Measurements from ENCODE around the gene KCNIP4. TPM values are rescaled to one million over a fixed set of nuclear protein-coding genes. Genes with fewer than 3 reads are reported as not detected.

KCNIP4 gene
- total RNA-seq, 2 experiments from 2014 or later, result not detected

DNA sequence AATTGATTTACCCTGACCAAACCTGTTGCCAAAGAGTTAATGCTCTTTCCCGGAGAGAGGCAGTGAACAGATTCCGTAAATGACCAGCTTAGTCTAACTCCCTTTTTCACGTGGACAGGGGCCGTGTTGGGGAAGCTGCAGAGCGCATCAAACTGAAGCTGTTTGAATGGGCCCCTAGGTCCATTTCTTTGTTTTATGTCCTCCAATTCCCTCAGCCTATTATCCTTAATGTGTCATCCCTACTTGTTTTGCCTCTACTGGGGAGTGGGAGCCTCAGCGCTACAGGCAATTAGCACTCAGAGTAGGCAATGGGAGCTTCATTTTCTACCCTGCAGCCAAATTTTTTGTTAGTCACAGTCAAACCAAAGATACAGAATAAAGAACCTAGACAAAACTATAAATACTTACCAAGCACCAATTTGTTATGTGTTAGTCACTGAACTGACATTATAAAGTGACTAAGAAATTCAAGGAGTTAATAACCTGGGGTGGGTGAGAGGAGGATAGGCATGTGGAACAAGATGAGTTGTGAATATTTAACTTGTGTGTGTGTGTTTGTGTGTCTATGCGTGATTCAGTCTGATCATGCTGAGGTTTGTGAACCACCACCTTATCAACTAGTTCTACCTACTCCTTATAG is 830.9 kb downstream of the KCNIP4 start:
- DNase-seq, result no peak
- no peaks in the 10 kb centered on the region for H3K36me3 Mint-ChIP-seq (ENCODE audit: low read depth)
- H3K27ac Mint-ChIP-seq, result no peak overlapping the region
- ChIA-PET POLR2A (no interaction called here), CTCF (no interaction called here)
- H3K4me1 Mint-ChIP-seq, result no peaks in the 10 kb centered on the region
- H3K4me3 Mint-ChIP-seq, result no peak overlapping the region
- no peaks in the 10 kb centered on the region for H3K27me3 Mint-ChIP-seq
- peaks cover 6% of the 10 kb centered on the region for H3K9me3 Mint-ChIP-seq

DNA sequence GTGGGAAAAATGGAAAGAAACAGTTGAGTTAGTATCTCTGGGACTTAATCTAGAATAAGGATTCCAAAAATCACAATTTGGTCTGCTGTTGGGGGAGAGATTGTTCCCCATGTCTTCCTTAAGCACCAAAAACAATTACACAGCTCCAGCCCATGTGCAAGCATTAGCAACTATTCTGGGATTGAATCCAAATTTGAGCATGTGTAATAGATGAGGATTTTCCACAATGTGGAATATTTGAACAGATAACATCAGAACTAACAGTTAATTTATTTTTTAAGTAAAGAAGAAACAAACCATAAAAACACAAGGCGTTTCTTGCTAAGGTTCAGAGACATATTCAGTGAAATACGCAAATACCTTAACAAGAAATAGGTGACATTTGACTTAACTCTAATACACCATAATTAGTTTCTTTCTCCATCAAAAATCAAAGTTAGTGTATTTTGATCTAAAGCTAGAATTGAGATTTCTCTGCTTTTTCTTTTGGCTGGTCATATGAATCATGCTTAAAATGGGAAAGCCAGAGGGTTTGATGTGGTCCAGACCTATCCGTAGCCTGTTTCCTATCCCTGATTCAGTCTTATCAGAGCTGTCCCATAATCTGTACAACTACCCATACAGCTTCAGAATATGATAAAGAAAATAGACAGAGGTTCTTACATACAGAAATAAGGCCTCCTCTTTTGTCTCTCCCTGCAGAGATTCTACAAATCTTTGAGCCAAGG is 834.9 kb downstream of the KCNIP4 start:
- ChIA-PET CTCF (no interaction called here), POLR2A (no interaction called here)
- Mint-ChIP-seq H3K4me1 (no peaks in the 10 kb centered on the region), H3K9me3 (peaks cover 5% of the 10 kb centered on the region), H3K36me3 (ENCODE audit: low read depth) (no peaks in the 10 kb centered on the region), H3K27me3 (no peaks in the 10 kb centered on the region), H3K27ac (no peak overlapping the region), H3K4me3 (no peak overlapping the region)
- no peak for DNase-seq

DNA sequence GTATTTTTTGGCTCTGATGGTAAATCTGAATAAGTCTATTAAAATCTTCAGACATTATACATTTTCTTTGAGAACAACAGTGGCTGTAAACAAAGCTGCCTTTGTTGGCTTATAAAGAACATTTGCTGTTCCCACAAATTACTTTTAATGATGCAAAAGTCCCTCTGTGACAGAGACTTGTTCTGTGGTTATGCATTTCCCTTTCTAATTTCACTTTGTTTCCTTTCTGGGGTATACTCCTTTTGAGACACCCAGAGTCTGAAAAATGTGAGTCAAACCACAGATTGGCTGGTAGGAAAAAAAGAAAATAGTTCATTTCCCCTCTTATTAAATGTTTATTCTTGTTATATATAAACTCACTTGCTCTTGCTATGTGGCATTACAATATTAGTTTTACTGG is 845.9 kb downstream of the KCNIP4 start:
- ChIA-PET CTCF (no interaction called here), POLR2A (no interaction called here)
- DNase-seq, result no peak
- Mint-ChIP-seq H3K4me3 (no peak overlapping the region), H3K4me1 (no peaks in the 10 kb centered on the region), H3K9me3 (peaks cover 2% of the 10 kb centered on the region), H3K27me3 (no peaks in the 10 kb centered on the region), H3K27ac (no peak overlapping the region), H3K36me3 (ENCODE audit: low read depth) (no peaks in the 10 kb centered on the region)

DNA sequence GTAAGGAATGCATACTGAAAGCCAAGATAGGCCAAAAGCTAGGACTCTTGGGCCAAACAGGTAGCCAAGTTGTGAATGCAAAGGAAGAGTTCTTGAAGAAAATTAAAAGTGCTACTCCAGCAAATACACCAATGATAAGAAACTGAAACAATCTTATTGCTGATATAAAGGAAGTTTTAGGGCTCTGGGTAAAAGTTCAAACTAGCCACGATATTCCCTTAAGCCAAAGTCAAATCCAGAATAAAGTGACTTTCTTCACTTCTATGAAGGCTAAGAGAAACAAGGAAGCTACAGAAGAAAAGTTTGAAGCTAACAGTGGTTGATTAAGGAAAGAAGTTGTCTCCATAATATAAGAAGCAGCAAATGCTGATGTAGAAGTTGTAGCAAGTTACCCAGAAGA is 850.7 kb downstream of the KCNIP4 start:
- no peaks in the 10 kb centered on the region for H3K4me1 Mint-ChIP-seq
- peaks cover 2% of the 10 kb centered on the region for H3K9me3 Mint-ChIP-seq
- H3K27me3 Mint-ChIP-seq, result no peaks in the 10 kb centered on the region
- no peak for DNase-seq
- ChIA-PET CTCF (no interaction called here), POLR2A (no interaction called here)
- H3K4me3 Mint-ChIP-seq, result no peak overlapping the region
- no peak overlapping the region for H3K27ac Mint-ChIP-seq
- no peaks in the 10 kb centered on the region for H3K36me3 Mint-ChIP-seq (ENCODE audit: low read depth)

DNA sequence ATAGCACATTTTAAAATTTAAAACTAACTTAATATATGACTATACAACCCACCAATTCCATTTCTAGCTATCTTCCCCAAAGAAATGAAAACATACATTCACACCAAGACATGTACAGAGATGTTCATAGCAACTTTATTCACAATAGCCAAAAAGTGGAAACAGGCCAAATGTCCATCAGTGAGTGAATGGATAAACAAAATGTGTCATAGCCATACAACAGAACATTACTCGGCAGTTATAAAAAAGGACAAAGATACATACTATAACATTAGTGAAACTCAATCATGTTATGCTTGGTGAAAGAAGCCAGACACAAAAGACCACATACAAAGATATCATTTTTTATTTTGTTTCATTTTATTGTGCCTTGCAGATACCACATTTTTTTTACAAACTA is 851.5 kb downstream of the KCNIP4 start:
- H3K4me3 Mint-ChIP-seq, result no peak overlapping the region
- no peaks in the 10 kb centered on the region for H3K27me3 Mint-ChIP-seq
- ChIA-PET POLR2A (no interaction called here), CTCF (no interaction called here)
- H3K27ac Mint-ChIP-seq, result no peak overlapping the region
- no peaks in the 10 kb centered on the region for H3K36me3 Mint-ChIP-seq (ENCODE audit: low read depth)
- DNase-seq, result no peak
- peaks cover 2% of the 10 kb centered on the region for H3K9me3 Mint-ChIP-seq
- no peaks in the 10 kb centered on the region for H3K4me1 Mint-ChIP-seq

DNA sequence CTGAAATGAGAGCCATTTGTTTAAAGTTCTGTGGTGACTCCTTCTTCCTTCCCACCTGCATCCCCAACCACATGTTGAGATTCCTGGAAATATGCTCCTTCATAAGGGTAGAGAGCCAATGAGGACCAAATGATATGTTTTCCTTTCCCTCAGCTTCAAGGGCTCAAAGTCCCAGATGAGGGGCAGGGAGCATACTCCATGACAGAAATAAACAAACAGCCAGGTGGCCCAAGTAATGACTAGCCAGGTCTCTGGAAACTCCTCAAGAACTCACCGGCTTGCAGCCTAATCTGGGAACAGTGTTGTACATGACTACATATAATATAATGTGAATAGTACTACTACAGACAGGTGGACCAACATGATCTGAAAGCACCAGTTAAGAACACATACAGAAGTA is 856.0 kb downstream of the KCNIP4 start:
- Mint-ChIP-seq H3K36me3 (ENCODE audit: low read depth) (no peaks in the 10 kb centered on the region), H3K27me3 (no peaks in the 10 kb centered on the region), H3K4me1 (no peaks in the 10 kb centered on the region), H3K9me3 (peaks cover 6% of the 10 kb centered on the region), H3K27ac (no peak overlapping the region), H3K4me3 (no peak overlapping the region)
- no peak for DNase-seq
- ChIA-PET POLR2A (no interaction called here), CTCF (no interaction called here)

DNA sequence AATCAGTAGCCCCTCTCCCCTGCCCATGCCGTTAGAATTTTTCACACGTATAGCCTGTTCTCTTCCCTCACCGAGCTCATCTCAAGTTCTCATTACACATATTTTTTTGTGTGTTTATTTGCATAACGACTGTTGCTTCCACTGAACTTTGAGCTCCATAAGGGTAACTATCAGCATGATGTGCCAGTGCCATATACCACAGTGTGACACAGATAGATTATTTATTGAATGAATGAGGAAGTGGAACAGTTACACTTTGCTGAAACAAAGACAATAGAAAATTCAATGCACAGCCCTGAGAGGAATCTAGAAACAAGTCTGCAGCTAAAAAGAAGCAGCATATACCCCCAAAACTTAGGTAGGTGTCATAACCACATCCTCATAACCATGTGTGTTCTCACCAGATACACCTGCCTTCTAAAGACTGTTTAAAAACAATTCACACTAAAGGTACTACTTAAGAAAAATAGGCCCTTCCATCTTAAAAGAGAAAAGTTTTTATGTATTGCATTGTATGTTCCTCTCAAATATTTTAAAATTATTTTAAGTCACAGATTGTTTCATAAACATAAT is 858.4 kb downstream of the KCNIP4 start:
- Mint-ChIP-seq H3K27ac (no peak overlapping the region), H3K36me3 (ENCODE audit: low read depth) (no peaks in the 10 kb centered on the region), H3K9me3 (peaks cover 7% of the 10 kb centered on the region), H3K4me1 (no peaks in the 10 kb centered on the region), H3K27me3 (no peaks in the 10 kb centered on the region), H3K4me3 (no peak overlapping the region)
- ChIA-PET POLR2A (no interaction called here), CTCF (no interaction called here)
- no peak for DNase-seq

DNA sequence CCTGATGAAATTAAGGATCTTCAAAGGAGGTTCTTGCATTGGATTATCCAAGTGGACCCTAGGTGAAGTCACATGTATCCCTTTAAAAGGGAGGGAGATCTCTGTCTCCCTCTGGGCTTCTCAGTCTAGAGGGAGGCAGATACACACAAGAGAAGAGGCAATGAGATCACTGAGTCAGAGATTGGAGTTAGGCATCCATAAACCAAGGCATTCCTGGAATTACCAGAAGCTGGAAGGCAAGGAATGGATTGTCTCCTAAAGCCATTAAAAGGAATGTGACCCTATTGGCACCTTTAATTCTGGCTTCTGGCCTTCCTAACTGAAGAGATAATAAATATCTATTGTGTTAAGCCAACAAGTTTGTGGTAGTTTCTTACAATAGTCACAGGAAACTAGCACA is 865.2 kb downstream of the KCNIP4 start:
- Mint-ChIP-seq H3K4me3 (no peak overlapping the region), H3K9me3 (peaks cover 5% of the 10 kb centered on the region), H3K27me3 (no peaks in the 10 kb centered on the region), H3K27ac (no peak overlapping the region), H3K36me3 (ENCODE audit: low read depth) (no peaks in the 10 kb centered on the region), H3K4me1 (no peaks in the 10 kb centered on the region)
- POLR2A ChIA-PET, result no interaction called here
- CTCF ChIA-PET, result no interaction called here
- no peak for DNase-seq

DNA sequence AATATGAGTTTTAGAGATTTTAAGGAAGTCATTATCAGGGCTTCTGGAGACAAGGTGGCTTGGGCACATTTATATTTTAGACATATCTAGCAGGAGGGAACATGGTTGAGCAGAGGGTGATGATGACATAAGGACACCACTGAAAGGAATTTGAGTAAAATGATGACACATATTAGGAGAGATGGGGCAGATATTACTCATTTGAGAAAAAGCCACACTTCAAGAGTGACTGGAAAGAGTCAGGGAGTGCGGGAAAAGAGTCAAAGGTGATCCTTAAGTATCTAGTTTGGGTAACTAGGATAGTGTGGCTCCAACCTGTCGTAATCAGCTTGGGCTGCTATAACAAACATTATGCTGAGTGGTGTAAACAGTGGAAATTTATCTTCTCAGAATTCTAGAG is 870.6 kb downstream of the KCNIP4 start:
- Mint-ChIP-seq H3K9me3 (peaks cover 11% of the 10 kb centered on the region), H3K4me1 (no peaks in the 10 kb centered on the region), H3K27ac (no peak overlapping the region), H3K4me3 (no peak overlapping the region), H3K36me3 (ENCODE audit: low read depth) (no peaks in the 10 kb centered on the region), H3K27me3 (no peaks in the 10 kb centered on the region)
- DNase-seq, result no peak
- POLR2A ChIA-PET, result no interaction called here
- CTCF ChIA-PET, result no interaction called here

DNA sequence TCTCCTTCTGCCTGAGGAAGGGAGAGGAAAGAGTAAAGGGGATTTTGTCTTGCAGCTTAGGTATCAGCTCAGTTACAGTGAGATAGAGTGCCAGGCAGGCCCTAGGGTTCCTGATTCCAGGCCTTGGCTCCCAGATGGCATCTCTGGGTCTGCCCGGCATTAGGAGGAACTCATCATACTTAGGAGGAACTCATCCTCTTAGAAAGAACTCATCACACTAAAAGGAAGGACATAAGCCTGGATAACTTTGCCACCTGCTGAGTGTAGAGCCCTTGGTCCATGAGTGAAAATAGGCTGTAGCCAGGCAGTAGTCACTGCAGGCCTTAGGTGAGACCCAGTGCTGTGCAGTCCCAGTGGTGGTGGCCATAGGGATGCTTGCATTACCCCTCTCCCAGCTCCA is 881.2 kb downstream of the KCNIP4 start:
- Mint-ChIP-seq H3K9me3 (peaks cover 4% of the 10 kb centered on the region), H3K27me3 (no peaks in the 10 kb centered on the region), H3K27ac (no peak overlapping the region), H3K4me1 (no peaks in the 10 kb centered on the region), H3K36me3 (ENCODE audit: low read depth) (no peaks in the 10 kb centered on the region), H3K4me3 (no peak overlapping the region)
- POLR2A ChIA-PET, result no interaction called here
- CTCF ChIA-PET, result no interaction called here
- no peak for DNase-seq

DNA sequence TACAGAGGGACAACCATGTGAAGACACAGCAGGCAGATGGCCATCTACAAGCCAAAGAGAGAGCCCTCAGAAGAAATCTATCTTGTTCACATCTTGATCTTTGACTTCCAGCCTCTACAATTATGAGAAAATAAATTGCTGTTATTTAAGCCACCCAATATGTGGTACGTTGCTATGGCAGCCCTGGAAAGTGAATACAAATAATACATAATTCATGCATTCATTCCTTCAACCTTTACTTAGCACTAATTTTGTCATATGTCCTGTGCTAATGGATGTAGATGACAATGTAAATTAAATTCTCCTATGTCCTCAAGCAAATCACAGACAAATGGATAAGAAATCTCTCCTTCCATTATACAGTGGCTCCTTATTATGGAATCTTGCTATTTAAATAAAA is 886.7 kb downstream of the KCNIP4 start:
- Mint-ChIP-seq H3K4me3 (no peak overlapping the region), H3K36me3 (ENCODE audit: low read depth) (no peaks in the 10 kb centered on the region), H3K27me3 (no peaks in the 10 kb centered on the region), H3K27ac (no peak overlapping the region), H3K9me3 (peaks cover 4% of the 10 kb centered on the region), H3K4me1 (no peaks in the 10 kb centered on the region)
- ChIA-PET CTCF (no interaction called here), POLR2A (no interaction called here)
- no peak for DNase-seq

DNA sequence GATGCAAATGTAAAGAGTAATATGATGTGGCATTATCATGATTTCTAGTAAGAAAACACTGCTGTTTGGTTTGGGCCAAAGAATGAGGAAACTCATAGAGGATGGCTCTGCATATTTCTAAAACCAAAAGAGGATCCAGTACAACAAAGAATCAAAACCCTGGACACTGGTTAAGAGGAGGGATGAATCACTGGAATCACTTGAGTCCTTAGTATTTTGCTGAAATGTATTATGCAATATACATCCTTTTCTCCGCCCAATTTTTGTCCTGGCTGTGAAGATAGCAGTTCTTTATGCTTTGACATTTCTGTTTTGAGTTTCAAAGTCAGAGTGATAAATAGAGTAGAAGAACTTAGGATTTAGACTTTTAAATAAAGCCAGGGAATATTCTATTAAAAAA is 902.4 kb downstream of the KCNIP4 start:
- CTCF ChIA-PET, result no interaction called here
- Mint-ChIP-seq H3K36me3 (ENCODE audit: low read depth) (no peaks in the 10 kb centered on the region), H3K4me3 (no peak overlapping the region), H3K27me3 (no peaks in the 10 kb centered on the region), H3K4me1 (no peaks in the 10 kb centered on the region), H3K9me3 (peaks cover 8% of the 10 kb centered on the region), H3K27ac (no peak overlapping the region)
- POLR2A ChIA-PET, result no interaction called here
- no peak for DNase-seq

DNA sequence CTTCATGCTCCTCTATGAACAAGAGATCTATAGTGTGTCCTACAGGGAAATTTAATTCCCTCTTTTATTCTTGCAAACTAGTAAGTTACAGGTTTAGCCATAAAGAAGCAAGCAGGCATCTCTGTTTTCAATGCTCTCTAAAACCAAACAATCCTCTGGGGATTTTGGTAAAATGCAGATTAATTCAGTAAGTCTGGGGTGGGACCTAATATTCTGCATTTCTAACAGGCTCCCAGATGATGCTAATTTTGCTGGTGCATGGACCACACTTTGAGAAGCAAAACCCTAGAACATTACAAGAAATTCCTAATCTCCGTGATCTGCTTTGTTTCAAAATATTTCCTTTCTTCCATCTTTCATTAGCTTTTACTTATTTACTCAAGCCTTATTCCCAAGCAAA is 903.5 kb downstream of the KCNIP4 start:
- H3K27me3 Mint-ChIP-seq, result no peaks in the 10 kb centered on the region
- no peak overlapping the region for H3K27ac Mint-ChIP-seq
- peaks cover 8% of the 10 kb centered on the region for H3K9me3 Mint-ChIP-seq
- H3K4me1 Mint-ChIP-seq, result no peaks in the 10 kb centered on the region
- H3K36me3 Mint-ChIP-seq (ENCODE audit: low read depth), result no peaks in the 10 kb centered on the region
- ChIA-PET POLR2A (no interaction called here), CTCF (no interaction called here)
- H3K4me3 Mint-ChIP-seq, result no peak overlapping the region
- DNase-seq, result no peak

DNA sequence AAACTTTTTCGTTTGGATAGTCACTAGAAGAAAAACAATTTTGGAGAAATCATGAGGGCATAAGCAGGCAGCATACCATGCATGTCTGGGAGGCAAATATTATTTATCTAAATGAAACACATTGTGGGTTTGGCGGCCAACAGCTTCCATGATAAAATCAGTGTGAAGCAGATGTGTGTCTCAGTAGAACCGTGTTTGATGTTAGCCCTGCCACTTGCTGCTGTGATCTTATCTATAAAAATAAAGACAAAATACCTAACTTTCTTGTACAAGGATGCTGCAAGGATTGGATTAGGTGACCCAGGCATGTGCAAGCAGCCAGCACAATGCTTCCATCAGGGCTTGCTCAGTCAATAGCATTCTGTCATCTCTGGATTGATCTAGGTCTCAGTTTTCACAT is 906.9 kb downstream of the KCNIP4 start:
- POLR2A ChIA-PET, result no interaction called here
- H3K36me3 Mint-ChIP-seq (ENCODE audit: low read depth), result no peaks in the 10 kb centered on the region
- peaks cover 6% of the 10 kb centered on the region for H3K9me3 Mint-ChIP-seq
- H3K27ac Mint-ChIP-seq, result no peak overlapping the region
- no peak overlapping the region for H3K4me3 Mint-ChIP-seq
- H3K4me1 Mint-ChIP-seq, result no peaks in the 10 kb centered on the region
- DNase-seq, result no peak
- H3K27me3 Mint-ChIP-seq, result no peaks in the 10 kb centered on the region
- CTCF ChIA-PET, result no interaction called here

Measured in activated CD4-positive, alpha-beta memory T cell treated with anti-CD3 and anti-CD28 coated beads, Interleukin-2, amount 10 ng/mL, durations not matched to agents 7 days and 5 days (primary cell).